Fibroblast of pulmonary artery (primary cell): ENCODE data around the gene ATP6V0E1.
A peak's percentile ranks its signal among the peaks of the same experiment; 100 is the strongest.

Experiments
- DNase-seq: peaks from one replicate; pipeline ENCODE4 v3.0.0-alpha.2; 2010; ENCODE audit warnings: low read depth
- H3K4me3 ChIP-seq: replicated peaks from 2 replicates; pipeline ENCODE4 v1.5.1; 2011; ENCODE audit warnings: low read depth, mild to moderate bottlenecking, control low read depth, low read length, moderate library complexity
- CTCF ChIP-seq: IDR thresholded peaks from 2 replicates; pipeline ENCODE4 v1.5.1; 2011; ENCODE audit warnings: mild to moderate bottlenecking, control low read depth, low read length, inconsistent platforms; ENCODE audit errors: missing control alignments

The ATP6V0E1 gene

GRCh38 chr5:173055722-173055982 lies 72.1 kb downstream of the ATP6V0E1 start:
- H3K4me3 ChIP-seq: peak overlapping the region; percentile 88
- no peak for TF ChIP-seq CTCF
- DNase-seq: no peak

GRCh38 chr5:173055983-173056782 lies 72.6 kb downstream of the ATP6V0E1 start, which contains the start of gene CREBRF:
TSS of gene CREBRF (plus strand) at chr5:173056352. CDS start at chr5:173080776, 24,424 bp downstream.
- TF ChIP-seq CTCF: no peak
- DNase-seq: peak; percentile 96
- H3K4me3 ChIP-seq: peak within 1 kb of the TSS; percentile 88

GRCh38 chr5:173056783-173057061 lies 73.2 kb downstream of the ATP6V0E1 start:
- no peak for TF ChIP-seq CTCF
- DNase-seq: no peak
- peak overlapping the region; percentile 88 for H3K4me3 ChIP-seq

GRCh38 chr5:173057062-173057924 lies 73.7 kb downstream of the ATP6V0E1 start:
- H3K4me3 ChIP-seq: peak overlapping the region; percentile 88
- TF ChIP-seq CTCF: peak; percentile 11
- DNase-seq: peak; percentile 98

- no peak overlapping the region for H3K4me3 ChIP-seq
- no peak for DNase-seq
- TF ChIP-seq CTCF: no peak
Observed at GRCh38 chr5:173062141-173062540, 78.6 kb downstream of the ATP6V0E1 start.

GRCh38 chr5:173065155-173065554 lies 81.6 kb downstream of the ATP6V0E1 start:
- no peak overlapping the region for H3K4me3 ChIP-seq
- no peak for DNase-seq
- no peak for TF ChIP-seq CTCF

GRCh38 chr5:173069671-173070070 lies 86.1 kb downstream of the ATP6V0E1 start:
- no peak for DNase-seq
- TF ChIP-seq CTCF: no peak
- no peak overlapping the region for H3K4me3 ChIP-seq
